Measurements from ENCODE around the gene KIF23. TPM values are rescaled to one million over a fixed set of nuclear protein-coding genes. Genes with fewer than 3 reads are reported as not detected.
A peak's percentile ranks its signal among the peaks of the same experiment; 100 is the strongest.

The KIF23 gene
- total and polyA plus RNA-seq, 2 experiments from 2014 or later, result 52.9 to 103 TPM

- H4K20me1 ChIP-seq (replicated peaks; ENCODE audit: insufficient read depth), result peaks cover 10% of the 10 kb centered on the region; the same call in 1 of the 2 replicates
- H3K27ac ChIP-seq (ENCODE audit: low read depth), result peak overlapping the region; percentile 85
- TF ChIP-seq EZH2 (IDR thresholded peaks at IDR 0.05; ENCODE audit: low read depth, unreplicated experiment) (no peak), POLR2AphosphoS5 (IDR thresholded peaks at IDR 0.05; ENCODE audit: low read depth) (peak; percentile 90), ETS1 (IDR thresholded peaks at IDR 0.05) (0 out of 2 replicates have a peak, but pooled peaks have one; percentile 14), ZNF331 (CRISPR knock-in tag; IDR thresholded peaks at IDR 0.05; ENCODE audit: low read depth) (no peak), CREB1 (CRISPR knock-in tag; IDR thresholded peaks at IDR 0.05; ENCODE audit: low read depth) (peak; percentile 3; the same call in 1 of the 2 replicates), ZNF462 (CRISPR knock-in tag; IDR thresholded peaks at IDR 0.05) (no peak), CTCF (conservative IDR thresholded peaks at IDR 0.05; ENCODE audit: low read depth in 2 of 2) (peak; percentile 72 to 76), ZNF114 (CRISPR knock-in tag; IDR thresholded peaks at IDR 0.05) (no peak), JUNB (IDR thresholded peaks at IDR 0.05; ENCODE audit: unreplicated experiment) (no peak), STAT1 (IDR thresholded peaks at IDR 0.05; ENCODE audit: unreplicated experiment) (no peak)
- H3K4me2 ChIP-seq, result peak overlapping the region; percentile 82
- H3K4me1 ChIP-seq (ENCODE audit: insufficient read depth), result no peaks in the 10 kb centered on the region
- peaks cover 6% of the 10 kb centered on the region; the same call in 2 of the 3 replicates for H3K4me1 Mint-ChIP-seq
- no peaks in the 10 kb centered on the region for H3K36me3 ChIP-seq (ENCODE audit: insufficient read depth)
- H3K27me3 Mint-ChIP-seq (ENCODE audit: insufficient read depth, low read depth, poor library complexity), result peaks cover 3% of the 10 kb centered on the region
- ATAC-seq, result peak; percentile 91
- H3K79me2 ChIP-seq (replicated peaks; ENCODE audit: insufficient read depth), result no peaks in the 10 kb centered on the region
- H2AFZ ChIP-seq, result peak overlapping the region; percentile 77
- peak overlapping the region; percentile 91 for H3K27ac Mint-ChIP-seq
- peak; percentile 99 for DNase-seq (ENCODE audit: low spot score)
- H3K9me2 ChIP-seq (ENCODE audit: insufficient read depth), result no peaks in the 10 kb centered on the region
- no peaks in the 10 kb centered on the region for H3K27me3 ChIP-seq (ENCODE audit: insufficient read depth)
- H3K4me3 ChIP-seq, result peak overlapping the region; percentile 52
- H3K4me3 Mint-ChIP-seq, result peak overlapping the region; percentile 81
- H3K9me3 Mint-ChIP-seq, result no peaks in the 10 kb centered on the region; the same call in 2 of the 3 replicates
- H3K36me3 Mint-ChIP-seq (ENCODE audit: low read depth), result peaks cover 12% of the 10 kb centered on the region; the same call in 2 of the 3 replicates
- peaks cover 6% of the 10 kb centered on the region; the same call in 1 of the 2 replicates for H3F3A ChIP-seq (replicated peaks; ENCODE audit: low read depth)
Observed at GRCh38 chr15:69462493-69463181, 48.5 kb downstream of the KIF23 start.

Measured in GM23338 (cell line).